ENCODE data around the gene DHX35. TPM values are rescaled to one million over a fixed set of nuclear protein-coding genes. Genes with fewer than 3 reads are reported as not detected.

The DHX35 gene
- total RNA-seq, 4 donors from 2014 or later = 16.1 to 17.9 (median 16.4) TPM

- Histone ChIP-seq H3K4me1 (no peaks in the 10 kb centered on the region), H3K4me3 (replicated peaks in 1 of 3) (no peak overlapping the region), H3K27ac (no peak overlapping the region), H3K9me3 (no peaks in the 10 kb centered on the region), H3K27me3 (no peaks in the 10 kb centered on the region), H3K36me3 (peaks cover 24 to 46% of the 10 kb centered on the region in 2 donors)
- intact Hi-C loops (cut with DNase I) = no loop called here
- TF ChIP-seq POLR2A (IDR thresholded peaks at IDR 0.05) (no peak), CTCF (IDR thresholded peaks at IDR 0.05) (no peak)
- 93 to 96% methylated on average over 6 of the region's 6 CpGs for WGBS, 2 donors
- DNase-seq = no peak
Measured at GRCh38 chr20:38999965-39000910, 38.1 kb downstream of the DHX35 start.

- Histone ChIP-seq H3K27ac (no peak overlapping the region), H3K9me3 (no peaks in the 10 kb centered on the region), H3K27me3 (no peaks in the 10 kb centered on the region), H3K36me3 (peaks cover 30 to 40% of the 10 kb centered on the region in 2 donors), H3K4me1 (no peaks in the 10 kb centered on the region), H3K4me3 (replicated peaks in 1 of 3) (no peak overlapping the region)
- whole genome bisulfite sequencing, 2 donors = 18 to 25% methylated on average over 1 of the region's 1 CpG
- intact Hi-C loops (cut with DNase I) = no loop called here
- TF ChIP-seq CTCF (IDR thresholded peaks at IDR 0.05) (no peak), POLR2A (IDR thresholded peaks at IDR 0.05) (no peak)
- DNase-seq = peak; percentile 38 to 58
Measured at GRCh38 chr20:39004508-39004907, 42.4 kb downstream of the DHX35 start.

- H3K4me3 ChIP-seq (replicated peaks in 1 of 3) = no peak overlapping the region
- H3K27me3 ChIP-seq = no peaks in the 10 kb centered on the region
- intact Hi-C loops (cut with DNase I) = no loop called here
- TF ChIP-seq POLR2A (IDR thresholded peaks at IDR 0.05) (no peak), CTCF (IDR thresholded peaks at IDR 0.05) (no peak)
- H3K9me3 ChIP-seq = no peaks in the 10 kb centered on the region
- H3K4me1 ChIP-seq = no peaks in the 10 kb centered on the region
- WGBS, 2 donors = 80 to 84% methylated on average over 1 of the region's 1 CpG
- peak overlapping the region in 1 of 3 donors; percentile 0 for H3K27ac ChIP-seq
- H3K36me3 ChIP-seq = peaks cover 11 to 23% of the 10 kb centered on the region in 2 donors
- DNase-seq = no peak
Measured at GRCh38 chr20:39009348-39009747, 47.2 kb downstream of the DHX35 start.

GRCh38 chr20:39010496-39010895, 48.4 kb downstream of the DHX35 start:
- DNase-seq = no peak
- Histone ChIP-seq H3K27me3 (no peaks in the 10 kb centered on the region), H3K36me3 (peaks cover 11 to 23% of the 10 kb centered on the region in 2 donors), H3K27ac (no peak overlapping the region), H3K4me1 (no peaks in the 10 kb centered on the region), H3K9me3 (no peaks in the 10 kb centered on the region), H3K4me3 (replicated peaks in 1 of 3) (no peak overlapping the region)
- TF ChIP-seq CTCF (IDR thresholded peaks at IDR 0.05) (no peak), POLR2A (IDR thresholded peaks at IDR 0.05) (no peak)
- 78 to 95% methylated on average over 1 of the region's 1 CpG for WGBS, 2 donors
- intact Hi-C loops (cut with DNase I) = no loop called here

- Histone ChIP-seq H3K4me1 (no peaks in the 10 kb centered on the region), H3K27me3 (no peaks in the 10 kb centered on the region), H3K9me3 (no peaks in the 10 kb centered on the region), H3K4me3 (replicated peaks in 1 of 3) (no peak overlapping the region), H3K36me3 (peaks cover 0 to 24% of the 10 kb centered on the region in 2 donors), H3K27ac (no peak overlapping the region)
- WGBS, 2 donors = 91 to 97% methylated on average over 2 of the region's 2 CpGs
- no peak for DNase-seq
- TF ChIP-seq CTCF (IDR thresholded peaks at IDR 0.05) (no peak), POLR2A (IDR thresholded peaks at IDR 0.05) (no peak)
- intact Hi-C loops (cut with DNase I) = no loop called here
Measured at GRCh38 chr20:39013662-39014109, 51.5 kb downstream of the DHX35 start.
